Stimulated activated CD4-positive, alpha-beta T cell treated with anti-CD3 and anti-CD28 coated beads, Interleukin-1b, Interleukin-23, amount 100 ng/mL, for 1 hour (primary cell): Measurements from ENCODE around the gene BAZ2B.

Experiments used
- DNase-seq, 2 donors: peaks; one replicate each; pipeline ENCODE4 v3.0.0-alpha.2; 2020; ENCODE audit warnings: low read depth in 2 of 2

The BAZ2B gene

GRCh38 chr2:159573846-159574606, 42.3 kb downstream of the BAZ2B start:
- no peak for DNase-seq

GRCh38 chr2:159573294-159573693, 43.1 kb downstream of the BAZ2B start:
- no peak for DNase-seq

GRCh38 chr2:159572459-159572858, 43.9 kb downstream of the BAZ2B start:
- no peak for DNase-seq

GRCh38 chr2:159571540-159572260, 44.6 kb downstream of the BAZ2B start:
- DNase-seq, result no peak

GRCh38 chr2:159564081-159564480, 52.3 kb downstream of the BAZ2B start:
- DNase-seq, result no peak

- DNase-seq, result no peak
These were observed 54.1 kb downstream of the BAZ2B start for GRCh38 chr2:159562248-159562647.

- no peak for DNase-seq
These were observed 54.6 kb downstream of the BAZ2B start for GRCh38 chr2:159561786-159562185.

GRCh38 chr2:159561242-159561641, 55.1 kb downstream of the BAZ2B start:
- no peak for DNase-seq

GRCh38 chr2:159559034-159559433, 57.3 kb downstream of the BAZ2B start:
- no peak for DNase-seq

GRCh38 chr2:159558479-159558878, 57.9 kb downstream of the BAZ2B start:
- DNase-seq, result no peak

GRCh38 chr2:159557437-159558034, 58.8 kb downstream of the BAZ2B start:
- DNase-seq, result no peak

- no peak for DNase-seq
These were observed 60.5 kb downstream of the BAZ2B start for GRCh38 chr2:159555651-159556392.

GRCh38 chr2:159553727-159554126, 62.6 kb downstream of the BAZ2B start:
- no peak for DNase-seq

GRCh38 chr2:159551806-159552205, 64.5 kb downstream of the BAZ2B start:
- no peak for DNase-seq

- no peak for DNase-seq
These were observed 66.1 kb downstream of the BAZ2B start for GRCh38 chr2:159550231-159550630.

- no peak for DNase-seq
These were observed 67.1 kb downstream of the BAZ2B start for GRCh38 chr2:159549234-159549633.

GRCh38 chr2:159546716-159547430, 69.5 kb downstream of the BAZ2B start:
- no peak for DNase-seq

GRCh38 chr2:159546039-159546438, 70.3 kb downstream of the BAZ2B start:
- no peak for DNase-seq

GRCh38 chr2:159545085-159545484, 71.3 kb downstream of the BAZ2B start:
- DNase-seq, result no peak

GRCh38 chr2:159542101-159542500, 74.2 kb downstream of the BAZ2B start:
- DNase-seq, result no peak

- no peak for DNase-seq
These were observed 76.6 kb downstream of the BAZ2B start for GRCh38 chr2:159539701-159540100.

GRCh38 chr2:159538801-159539200, 77.5 kb downstream of the BAZ2B start:
- no peak for DNase-seq
